NCI-H774 (cell line): ENCODE measurements around the gene RNF130.

ENCODE experiments used
- DNase-seq: peaks from one replicate; lab custom pipeline; 2025; lab: John Stamatoyannopoulos, UW

Gene RNF130

GRCh38 chr5:180056153-180056552, 15.4 kb downstream of the RNF130 start:
- no peak for DNase-seq

GRCh38 chr5:180054226-180054625, 17.3 kb downstream of the RNF130 start:
- DNase-seq: no peak

GRCh38 chr5:180053061-180053602, 18.4 kb downstream of the RNF130 start:
- DNase-seq: no peak

- DNase-seq: no peak
Observed at GRCh38 chr5:180052211-180052818, 19.2 kb downstream of the RNF130 start.

DNA sequence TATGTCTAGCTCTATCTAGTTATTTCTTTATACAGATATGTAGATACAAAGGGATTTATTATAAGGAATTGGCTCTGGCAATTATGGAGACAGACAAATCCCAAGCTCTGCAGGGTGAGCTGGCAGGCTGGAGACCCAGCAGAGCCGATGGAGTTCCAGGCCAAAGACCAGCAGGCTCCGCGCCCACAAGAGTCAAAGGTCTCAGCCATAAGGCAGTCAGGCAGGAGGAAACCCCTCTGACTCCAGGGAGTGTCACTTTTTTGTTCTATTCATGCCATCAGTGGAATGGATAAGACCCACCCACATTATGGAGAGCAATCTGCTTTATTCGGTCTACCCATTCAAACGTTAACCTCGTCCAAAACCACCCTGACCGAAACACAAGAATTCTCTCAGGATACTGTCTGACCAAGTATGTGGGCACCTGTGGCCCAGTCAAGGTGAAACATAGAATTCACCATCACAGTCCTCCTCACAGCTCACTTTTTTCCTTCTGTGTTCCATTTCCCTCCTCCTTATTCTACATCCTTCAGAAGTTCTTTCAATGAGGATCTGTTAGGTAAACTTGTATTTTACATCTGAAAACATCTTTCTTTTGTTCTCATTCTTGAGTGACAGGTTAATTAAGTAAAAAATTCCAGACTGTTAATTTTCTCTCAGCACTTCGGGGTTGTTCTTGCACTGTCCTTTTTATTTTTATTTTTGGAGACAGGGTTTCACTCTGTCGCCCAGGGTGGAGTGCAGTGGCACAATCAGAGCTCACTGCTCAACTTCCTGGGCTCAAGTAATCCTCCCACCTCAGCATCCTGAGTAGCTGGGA, 21.2 kb downstream of the RNF130 start:
- DNase-seq: no peak

DNA sequence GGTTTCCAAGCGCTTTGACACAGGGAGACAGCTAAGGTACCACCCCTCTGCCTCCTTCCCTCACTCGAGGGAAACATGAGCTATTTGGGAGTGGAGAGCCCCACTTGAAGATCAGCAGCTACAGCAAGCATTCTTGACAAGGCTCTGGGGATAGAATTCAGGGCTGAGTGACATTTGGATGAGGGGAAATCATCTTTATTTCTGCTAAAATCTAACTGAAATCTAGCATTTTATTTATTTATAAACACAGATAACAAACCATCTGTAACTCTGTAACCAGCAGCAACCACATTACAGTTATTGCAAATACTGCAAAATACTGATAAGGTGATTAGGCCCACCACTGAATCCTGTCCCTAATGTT, 22.4 kb downstream of the RNF130 start:
- DNase-seq: no peak

- no peak for DNase-seq
Observed at GRCh38 chr5:180047667-180048066, 23.9 kb downstream of the RNF130 start.

GRCh38 chr5:180046656-180047055, 24.9 kb downstream of the RNF130 start:
- DNase-seq: no peak

DNA sequence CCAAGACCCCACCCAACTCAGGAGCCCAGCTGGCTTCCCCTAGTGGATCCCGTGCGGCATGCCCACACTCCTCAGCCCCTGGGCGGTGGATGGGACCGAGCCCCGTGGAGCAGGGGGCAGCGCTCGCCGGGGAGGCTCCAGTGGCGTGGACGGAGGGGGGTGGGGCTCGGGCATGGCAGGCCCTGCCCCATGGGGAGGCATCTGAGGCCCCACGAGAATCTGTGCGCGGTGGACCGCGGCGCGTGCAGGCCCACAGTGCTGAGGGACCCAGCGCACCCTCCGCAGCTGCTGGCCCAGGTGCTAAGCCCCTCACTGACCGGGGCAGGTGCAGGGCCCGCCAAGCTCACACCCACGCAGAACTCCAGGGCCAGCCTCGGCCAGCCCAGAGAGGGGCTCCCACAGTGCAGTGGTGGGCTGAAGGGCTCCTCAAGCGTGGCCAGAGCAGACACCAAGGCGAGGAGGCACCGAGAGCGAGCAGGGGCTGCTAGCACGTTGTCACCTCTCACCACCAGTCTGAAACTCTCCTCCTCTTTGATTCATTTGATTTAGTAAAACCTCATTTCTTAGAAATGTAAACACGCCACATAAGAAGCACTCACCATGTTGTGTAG, 25.6 kb downstream of the RNF130 start:
- DNase-seq: no peak

DNA sequence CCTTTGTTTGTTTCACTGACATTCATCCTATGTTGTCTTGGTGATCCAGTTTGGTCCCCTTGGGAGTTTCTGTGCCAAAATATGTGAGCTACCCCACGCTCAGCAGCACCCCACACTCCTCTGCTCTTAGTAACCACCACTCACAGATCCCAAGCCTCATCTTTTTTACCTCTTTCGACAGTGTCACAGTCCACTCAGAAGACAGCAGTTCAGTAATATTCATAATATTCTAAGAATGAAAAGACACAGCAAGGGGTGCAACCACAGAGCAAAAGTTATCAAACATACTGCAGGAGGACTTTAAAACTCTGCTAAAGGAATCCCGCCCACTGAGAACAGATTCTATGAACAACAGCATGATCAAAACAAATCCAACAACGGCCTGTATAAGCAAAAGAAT, 28.2 kb downstream of the RNF130 start:
- no peak for DNase-seq

DNA sequence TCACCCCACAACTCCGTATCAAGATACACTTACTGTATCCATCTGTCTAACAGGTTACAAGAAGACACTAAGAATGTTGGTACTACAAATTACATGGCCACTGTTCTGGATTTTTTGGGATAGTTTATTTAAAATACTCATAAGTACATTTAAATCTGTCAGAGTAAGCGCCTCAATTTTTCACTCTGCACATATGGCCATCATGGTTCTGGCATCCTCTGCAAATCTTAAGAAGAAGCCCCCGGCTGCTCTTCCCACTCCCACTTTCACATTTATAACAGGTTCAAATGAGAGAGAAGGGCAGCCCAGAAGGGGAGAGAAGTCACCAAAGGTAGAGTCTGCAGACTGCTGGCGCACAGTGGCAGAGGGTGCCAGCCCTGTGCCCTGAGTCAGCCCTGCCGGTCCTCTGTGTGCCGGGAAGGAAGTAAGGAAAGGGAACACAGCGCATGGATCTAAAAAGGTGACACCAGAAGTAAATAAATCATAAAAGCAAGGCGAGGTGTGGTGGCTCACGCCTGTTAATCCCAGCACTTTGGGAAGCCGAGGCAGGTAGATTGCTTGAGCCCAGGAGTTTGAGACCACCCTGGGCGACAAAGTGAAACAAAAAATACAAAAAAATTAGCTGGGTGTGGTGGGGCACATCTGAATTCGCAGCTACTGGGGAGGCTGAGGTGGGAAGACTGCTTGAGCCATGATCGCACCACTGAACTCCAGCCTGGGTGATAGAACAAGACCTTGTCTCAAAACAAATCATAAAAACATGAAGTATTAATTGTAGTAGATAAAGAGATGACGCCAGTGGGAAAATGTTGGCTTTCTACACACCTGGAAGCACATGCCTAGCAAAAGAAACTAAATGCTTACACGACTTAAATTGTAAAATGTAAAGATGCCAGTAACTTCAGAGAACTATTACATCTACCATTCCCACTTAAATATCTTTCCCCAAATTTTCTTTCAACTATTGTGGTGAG, 30.0 kb downstream of the RNF130 start:
- DNase-seq: no peak

DNA sequence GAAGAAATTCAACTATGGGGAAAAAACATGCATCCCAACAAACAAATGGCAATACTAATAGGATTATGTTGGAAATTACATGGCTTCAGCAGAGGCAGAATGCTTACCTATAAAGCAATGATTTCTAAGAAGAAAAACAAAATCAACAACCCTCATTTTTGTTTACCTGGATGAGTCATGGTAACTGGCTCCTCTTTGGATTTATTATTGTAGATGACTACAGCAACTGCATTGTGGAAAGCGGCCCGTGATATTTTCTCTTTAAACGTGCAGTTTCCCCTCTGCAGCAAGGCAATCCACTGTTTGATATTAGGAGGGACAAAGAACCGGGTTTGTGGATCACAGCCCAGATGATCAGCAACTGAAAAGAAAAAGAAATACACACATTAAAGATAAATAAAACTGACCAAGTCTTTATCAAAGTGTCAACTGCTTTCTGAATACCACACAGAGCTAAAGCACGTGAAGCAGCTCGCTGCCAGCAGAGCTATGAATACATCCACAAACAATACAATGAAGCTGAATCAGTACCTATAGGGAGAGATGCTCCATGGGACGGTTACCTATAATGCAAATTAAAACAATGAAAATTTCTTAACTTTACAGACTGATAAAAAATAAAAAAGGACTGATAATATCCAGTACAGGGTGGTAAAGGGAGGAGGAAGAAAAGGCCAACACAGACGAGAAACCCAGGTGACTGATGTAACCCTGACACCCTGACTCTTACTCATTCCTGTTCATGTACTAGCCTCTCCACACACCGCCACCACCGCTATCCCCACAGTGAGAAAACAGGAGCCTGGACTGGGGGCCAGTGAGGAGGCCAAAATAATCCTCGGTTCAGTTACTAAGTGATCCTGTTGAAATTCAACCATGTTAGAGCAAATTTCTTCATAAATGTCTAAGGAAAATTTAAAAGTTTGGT, 31.0 kb downstream of the RNF130 start:
- DNase-seq: no peak

DNA sequence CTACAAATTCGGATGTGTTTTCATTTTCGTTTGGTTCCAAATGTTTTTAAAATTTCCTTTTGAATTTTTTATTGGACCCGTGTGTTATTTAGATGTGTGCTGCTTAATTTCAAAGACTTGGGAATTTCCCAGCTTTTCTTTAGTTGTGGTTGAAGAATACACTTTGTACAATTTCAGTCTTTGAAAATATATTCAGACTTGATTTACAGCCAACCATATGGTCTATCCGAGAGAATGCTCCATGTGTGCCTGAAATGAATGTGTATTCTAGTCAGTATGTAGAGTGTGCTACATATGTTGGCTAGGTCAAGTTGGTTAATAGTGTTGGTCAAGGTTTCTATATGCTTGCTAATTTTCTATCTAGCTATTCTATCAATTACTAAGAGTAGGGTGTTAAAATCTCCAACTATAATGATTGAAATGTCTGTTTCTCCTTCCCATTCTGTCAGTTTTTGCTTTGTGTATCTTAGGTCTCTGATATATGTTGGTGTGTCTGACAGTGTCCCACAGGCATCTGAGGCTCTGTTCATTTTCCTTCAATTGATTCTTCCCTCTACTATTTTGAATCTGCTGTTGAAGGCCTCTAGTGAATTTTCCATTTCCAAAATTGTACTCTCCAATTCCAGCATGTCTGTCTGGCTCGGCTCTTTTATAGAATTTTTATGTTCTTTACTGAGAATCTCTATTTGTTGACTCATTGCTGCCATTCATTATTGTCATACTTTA, 36.2 kb downstream of the RNF130 start:
- no peak for DNase-seq

- no peak for DNase-seq
Observed at GRCh38 chr5:180034564-180034963, 37.0 kb downstream of the RNF130 start.

- DNase-seq: no peak
Observed at GRCh38 chr5:180027459-180028089, 44.0 kb downstream of the RNF130 start.

- DNase-seq: no peak
Observed at GRCh38 chr5:180026734-180027458, 44.7 kb downstream of the RNF130 start.

- DNase-seq: peak; percentile 40
Observed at GRCh38 chr5:180026320-180026719, 45.2 kb downstream of the RNF130 start.

DNA sequence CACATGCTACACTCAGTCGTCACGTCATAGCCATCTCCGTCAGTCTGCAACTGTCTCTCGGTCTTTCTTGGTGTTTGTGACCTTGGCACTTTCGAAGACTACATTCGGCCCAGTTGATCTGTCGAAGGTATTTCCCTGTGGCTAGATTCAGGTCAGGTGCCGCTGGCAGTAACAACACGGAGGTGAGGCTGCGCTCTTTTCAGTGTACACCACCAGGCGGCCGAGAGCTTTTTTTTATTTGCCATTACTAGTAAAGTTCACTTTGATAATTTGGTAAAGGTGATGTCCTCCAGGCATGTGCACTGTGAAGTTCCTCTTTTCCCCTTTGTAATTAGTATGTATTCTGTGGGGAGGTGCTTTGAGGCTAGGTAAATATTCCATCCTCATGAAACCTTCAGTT, 49.7 kb downstream of the RNF130 start:
- DNase-seq: no peak

- DNase-seq: no peak
Observed at GRCh38 chr5:180020176-180020575, 51.4 kb downstream of the RNF130 start.
